ENCODE measurements around the gene SPC24.

The SPC24 gene

DNA sequence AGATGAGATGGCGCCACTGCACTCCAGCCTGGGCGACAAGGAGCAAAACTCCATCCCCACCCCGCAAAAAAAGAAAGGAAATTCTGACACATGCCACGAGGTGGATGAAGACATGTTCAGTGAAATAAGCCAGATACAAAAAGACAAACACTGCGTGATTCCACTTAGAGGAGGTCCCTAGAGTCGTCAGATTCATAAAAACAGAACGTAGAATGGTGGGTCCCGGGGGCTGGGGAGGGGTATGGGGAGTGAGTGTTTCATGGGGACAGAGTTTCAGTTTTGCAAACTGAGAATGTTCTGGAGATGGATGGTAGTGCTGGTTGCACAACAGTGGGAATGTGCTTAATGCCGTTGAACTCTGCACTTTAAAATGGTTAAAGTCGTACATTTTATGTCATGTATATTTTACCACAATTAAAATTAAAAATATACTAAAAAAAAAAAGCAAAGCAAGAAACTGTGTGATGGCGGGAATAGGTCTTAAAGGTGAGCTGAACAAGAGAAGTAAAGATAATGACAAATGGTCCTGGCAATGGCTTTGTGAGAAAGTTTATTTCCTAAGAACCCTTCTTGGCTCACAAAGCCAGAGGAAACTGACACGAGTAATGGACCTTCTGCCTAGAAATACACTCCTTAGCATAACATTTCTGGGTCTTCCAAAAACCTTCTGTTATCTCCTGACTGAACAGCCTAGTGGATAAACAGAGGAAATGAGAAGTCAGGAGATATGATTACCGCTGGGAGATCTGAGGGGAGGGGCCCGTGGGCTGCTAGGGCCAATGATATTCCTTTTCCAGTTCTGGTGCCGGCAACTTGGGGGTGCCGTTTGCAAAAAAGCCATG is 4.2 kb upstream of the SPC24 start:
- TF ChIP-seq, protein P1, sequence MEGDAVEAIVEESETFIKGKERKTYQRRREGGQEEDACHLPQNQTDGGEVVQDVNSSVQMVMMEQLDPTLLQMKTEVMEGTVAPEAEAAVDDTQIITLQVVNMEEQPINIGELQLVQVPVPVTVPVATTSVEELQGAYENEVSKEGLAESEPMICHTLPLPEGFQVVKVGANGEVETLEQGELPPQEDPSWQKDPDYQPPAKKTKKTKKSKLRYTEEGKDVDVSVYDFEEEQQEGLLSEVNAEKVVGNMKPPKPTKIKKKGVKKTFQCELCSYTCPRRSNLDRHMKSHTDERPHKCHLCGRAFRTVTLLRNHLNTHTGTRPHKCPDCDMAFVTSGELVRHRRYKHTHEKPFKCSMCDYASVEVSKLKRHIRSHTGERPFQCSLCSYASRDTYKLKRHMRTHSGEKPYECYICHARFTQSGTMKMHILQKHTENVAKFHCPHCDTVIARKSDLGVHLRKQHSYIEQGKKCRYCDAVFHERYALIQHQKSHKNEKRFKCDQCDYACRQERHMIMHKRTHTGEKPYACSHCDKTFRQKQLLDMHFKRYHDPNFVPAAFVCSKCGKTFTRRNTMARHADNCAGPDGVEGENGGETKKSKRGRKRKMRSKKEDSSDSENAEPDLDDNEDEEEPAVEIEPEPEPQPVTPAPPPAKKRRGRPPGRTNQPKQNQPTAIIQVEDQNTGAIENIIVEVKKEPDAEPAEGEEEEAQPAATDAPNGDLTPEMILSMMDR (IDR thresholded peaks at IDR 0.05; ENCODE audit: low read depth, low read length): no peak
- no peak overlapping the region for H3K4me3 ChIP-seq (ENCODE audit: low read depth, low read length)

- TF ChIP-seq, protein P1 (IDR thresholded peaks at IDR 0.05; ENCODE audit: low read depth, low read length): no peak
- peak overlapping the region; percentile 86 for H3K4me3 ChIP-seq (ENCODE audit: low read depth, low read length)
Measured at GRCh38 chr19:11154683-11155047, 917 bp downstream of the SPC24 start.

GRCh38 chr19:11152318-11153062 is 3.1 kb downstream of the SPC24 start:
- H3K4me3 ChIP-seq (ENCODE audit: low read depth, low read length): no peak overlapping the region
- TF ChIP-seq, protein P1 (IDR thresholded peaks at IDR 0.05; ENCODE audit: low read depth, low read length): no peak

- TF ChIP-seq, protein P1 (IDR thresholded peaks at IDR 0.05; ENCODE audit: low read depth, low read length): no peak
Measured at GRCh38 chr19:11151181-11151580, 4.4 kb downstream of the SPC24 start.

GRCh38 chr19:11148001-11148400 is 7.6 kb downstream of the SPC24 start:
- no peak overlapping the region for H3K4me3 ChIP-seq (ENCODE audit: low read depth, low read length)
- TF ChIP-seq, protein P1 (IDR thresholded peaks at IDR 0.05; ENCODE audit: low read depth, low read length): no peak

More at GRCh38 chr19:11151181-11151580, 4.4 kb downstream of the SPC24 start:
- no peak overlapping the region for H3K4me3 ChIP-seq (ENCODE audit: low read depth, low read length)

DNA sequence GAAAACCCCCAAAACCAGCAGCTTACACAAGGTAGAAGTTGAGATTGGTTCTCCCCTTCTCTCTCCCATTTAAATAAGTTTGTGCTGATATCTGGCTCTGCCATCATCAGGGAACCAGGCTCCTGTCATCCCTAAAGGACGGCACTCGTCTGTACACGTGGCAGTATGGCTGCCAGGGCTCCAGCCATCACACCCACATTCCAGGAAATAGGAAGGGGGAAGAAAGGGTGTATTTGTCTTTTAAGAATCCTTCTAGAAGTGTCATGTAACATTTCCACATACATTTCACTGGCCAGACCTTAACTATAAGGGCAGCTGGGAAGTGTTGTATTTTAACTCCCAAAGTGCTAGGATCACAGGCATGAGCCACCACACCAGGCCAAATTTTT is 10.1 kb downstream of the SPC24 start:
- TF ChIP-seq, protein P1 (IDR thresholded peaks at IDR 0.05; ENCODE audit: low read depth, low read length): no peak
- H3K4me3 ChIP-seq (ENCODE audit: low read depth, low read length): no peak overlapping the region
